Stimulated activated CD4-positive, alpha-beta T cell treated with anti-CD3 and anti-CD28 coated beads, Interleukin-4, amount 100 ng/mL, for 48 hours (primary cell): Measurements from ENCODE around the gene TICRR.

Source experiments
- DNase-seq, 2 donors: peaks; one replicate each; pipeline ENCODE4 v3.0.0-alpha.2; 2020; ENCODE audit warnings: low read depth in 2 of 2

Gene TICRR

DNA sequence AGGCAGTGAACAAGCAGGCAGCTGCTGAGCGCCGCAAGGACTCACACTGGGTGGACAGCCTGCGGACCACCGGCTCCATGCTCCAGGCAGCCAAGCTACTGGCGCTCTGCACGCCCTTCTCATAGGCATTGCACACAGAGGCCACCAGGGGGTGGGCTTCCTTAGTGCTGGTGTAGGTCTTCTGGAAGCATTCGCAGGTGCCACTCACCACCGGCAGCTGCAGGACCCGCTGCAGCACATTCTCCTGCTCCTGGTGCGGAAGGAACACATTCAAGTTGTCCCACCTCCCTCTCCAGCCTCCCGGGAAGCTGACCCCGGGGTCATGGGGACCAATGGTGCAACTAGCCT lies 97.9 kb downstream of the TICRR start:
- DNase-seq: no peak

DNA sequence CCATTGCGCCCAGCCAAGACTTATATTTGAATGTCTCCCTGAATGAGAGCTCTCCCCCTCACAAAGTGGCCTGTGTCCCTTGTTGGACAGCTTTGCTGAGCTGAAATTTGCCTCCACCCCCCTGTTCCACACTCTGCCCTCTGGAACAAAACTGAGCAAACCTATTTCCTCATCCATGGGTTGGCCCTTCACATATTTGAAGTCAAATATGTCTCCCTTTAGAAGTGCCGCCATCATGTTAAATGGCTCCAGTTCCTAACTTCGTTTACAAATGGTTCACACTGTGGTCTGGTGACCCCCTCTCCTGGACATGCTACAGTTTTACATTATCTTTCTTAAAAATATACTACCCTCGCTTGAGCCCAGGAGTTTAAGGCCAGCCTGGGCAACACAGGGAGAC lies 99.3 kb downstream of the TICRR start:
- DNase-seq: no peak

DNA sequence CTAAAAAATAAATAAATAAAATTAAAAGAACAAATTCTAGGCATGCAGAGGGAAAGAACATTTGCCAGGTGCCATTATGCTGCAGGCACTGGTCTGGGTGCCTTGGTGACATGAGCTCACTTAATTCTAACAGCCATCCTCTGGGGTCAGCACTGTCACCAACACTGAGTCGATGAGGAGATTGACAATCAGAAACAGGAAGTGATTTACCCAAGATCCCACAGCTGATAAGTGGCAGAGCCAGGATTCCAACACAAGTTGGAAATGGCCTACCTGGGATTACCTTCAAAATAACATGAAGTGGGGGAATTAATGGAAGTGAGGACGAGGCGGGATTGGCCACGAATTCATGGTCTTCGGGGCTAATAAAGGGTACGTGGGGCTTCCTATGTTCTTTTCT lies 100.3 kb downstream of the TICRR start:
- DNase-seq: no peak

GRCh38 chr15:89677381-89677780 lies 102.1 kb downstream of the TICRR start:
- DNase-seq: no peak
